Psoas muscle (tissue), 8 donors: ENCODE measurements around the gene C5. TPM values are rescaled to one million over a fixed set of nuclear protein-coding genes. Genes with fewer than 3 reads are reported as not detected.

Experiments used
- ATAC-seq, 4 donors: fragments of 200-7000 bp; cut with Tn5 transposase; one replicate each; pipeline ENCODE4 v1.9.1; 2020; ENCODE audit warnings: moderate library complexity in 3 of 4, mild to moderate bottlenecking in 2 of 4
- DNase-seq, 2 donors: peaks; one replicate each; pipeline ENCODE4 v3.0.0-alpha.2; 2020
- H3K27ac ChIP-seq: fragments of 200-600 bp; one replicate; pipeline ENCODE4 v1.8.0; 2022
- H3K27me3 ChIP-seq, 3 donors: fragments of 200-600 bp in 1 of 3; one replicate each; pipeline versions ENCODE4 v1.6.1 to v1.8.0; 2013 to 2022; ENCODE audit warnings: low read length in 2 of 3, mild to moderate bottlenecking in 2 of 3, moderate library complexity in 1 of 3; ENCODE audit not compliant: insufficient read depth in 3 of 3
- H3K36me3 ChIP-seq, 2 donors: fragments of 200-600 bp in 1 of 2; one replicate each; pipeline versions ENCODE4 v1.6.1 to v1.8.0; 2013 to 2022; ENCODE audit warnings: low read depth in 1 of 2, mild to moderate bottlenecking in 1 of 2, moderate library complexity in 1 of 2; ENCODE audit not compliant: insufficient read depth in 1 of 2
- H3K4me1 ChIP-seq: fragments of 200-600 bp; one replicate; pipeline ENCODE4 v1.8.0; 2022
- H3K4me3 ChIP-seq: fragments of 200-600 bp; one replicate; pipeline ENCODE4 v1.8.0; 2022; ENCODE audit warnings: mild to moderate bottlenecking
- H3K9me3 ChIP-seq: fragments of 200-600 bp; one replicate; pipeline ENCODE4 v1.8.0; 2022
- CTCF ChIP-seq: fragments of 200-600 bp; IDR thresholded peaks from one replicate; pipeline ENCODE4 v1.8.0; 2022; ENCODE audit warnings: antibody characterized with exemption
- WGBS, 3 donors: extraction: QIAGEN DNeasy Blood & Tissue Kit; methylation state at CpG; one replicate each; pipeline versions ENCODE4 v1.1.6 to v1.1.7; 2013; 5-methylcytosine and 5-hydroxymethylcytosine counted together
- intact Hi-C, 2 donors: fragments of 100-400 bp; cut with DNase I; formaldehyde crosslinking; loops; one replicate each; pipeline versions ENCODE4 v1.11.0 to v1.14.2; 2022
- polyA plus RNA-seq, 3 donors: library from polyadenylated mRNA; stranded (reverse); fragments of 200-250 nt; gene quantifications; one replicate each; pipeline ENCODE4 v1.2.3, GENCODE V29; 2013
- total RNA-seq, 4 donors: library from RNA; stranded (reverse); fragmentation: NEBNext Ultra II Directional in 2 of 4; extraction: Animal tissue kit (Norgen Biotek cat#: 25700) in 2 of 4; gene quantifications; one replicate each; pipeline versions ENCODE4 v1.2.1 to v1.2.4, GENCODE V29; 2021 to 2023
- donor health status: healthy with polysubstance abuse.
- donor health status: DM: no; HTN: no; CAD: no; lungs with moderate emphysema.
- donor health status: Bipolar disorder and iron deficiency.
- donor health status: healthy.
- donor health status: DM: yes; HTN: yes; CAD: no.
- donor health status: DM: no; HTN: no; CAD: no.
- donor health status: DM: no; HTN: no; CAD: no.
- donor health status: DM: yes; HTN: yes; CAD: no.

Gene C5
- total and polyA plus RNA-seq, 7 donors = 0.13 to 1.1 (median 0.39) TPM

- ATAC-seq (no peak), DNase-seq (no peak)
- Histone ChIP-seq H3K4me3 (no peak overlapping the region), H3K27ac (peak overlapping the region; percentile 74), H3K9me3 (no peaks in the 10 kb centered on the region), H3K4me1 (peaks cover 24% of the 10 kb centered on the region), H3K27me3 (no peaks in the 10 kb centered on the region), H3K36me3 (no peaks in the 10 kb centered on the region)
- intact Hi-C loops = no loop called here
- WGBS, 3 donors = 59 to 81% (median 60%) methylated on average over 6 of the region's 6 CpGs
- no peak for TF ChIP-seq CTCF
Observed at GRCh38 chr9:120932086-120932823, 117.8 kb downstream of the C5 start.

- ATAC-seq (no peak), DNase-seq (no peak)
- WGBS, 3 donors = 41 to 62% (median 48%) methylated on average over 4 of the region's 4 CpGs
- Histone ChIP-seq H3K4me1 (peaks cover 24% of the 10 kb centered on the region), H3K4me3 (no peak overlapping the region), H3K27me3 (no peaks in the 10 kb centered on the region), H3K36me3 (no peaks in the 10 kb centered on the region), H3K9me3 (no peaks in the 10 kb centered on the region), H3K27ac (peak overlapping the region; percentile 74)
- TF ChIP-seq CTCF = no peak
- intact Hi-C loops = no loop called here
Observed at GRCh38 chr9:120931231-120932085, 118.6 kb downstream of the C5 start.

GRCh38 chr9:120929229-120929791 lies 120.8 kb downstream of the C5 start:
- intact Hi-C loops = no loop called here
- ATAC-seq (peak; percentile 4 to 29 (median 12)), DNase-seq (no peak)
- TF ChIP-seq CTCF = no peak
- H3K9me3 ChIP-seq = no peaks in the 10 kb centered on the region
- H3K4me3 ChIP-seq = peak overlapping the region; percentile 99
- 22 to 24% (median 23%) methylated on average over 26 of the region's 26 CpGs for WGBS, 3 donors
- no peaks in the 10 kb centered on the region for H3K27me3 ChIP-seq
- no peaks in the 10 kb centered on the region for H3K36me3 ChIP-seq
- peaks cover 18% of the 10 kb centered on the region for H3K4me1 ChIP-seq
- H3K27ac ChIP-seq = peak overlapping the region; percentile 90

- Histone ChIP-seq H3K36me3 (no peaks in the 10 kb centered on the region), H3K9me3 (no peaks in the 10 kb centered on the region), H3K4me3 (peak overlapping the region; percentile 99), H3K4me1 (peaks cover 18% of the 10 kb centered on the region), H3K27me3 (no peaks in the 10 kb centered on the region), H3K27ac (peak overlapping the region; percentile 90)
- DNase-seq = peak; percentile 80 to 87
- 1% methylated on average over 42 to 73 of the region's 73 CpGs for whole genome bisulfite sequencing, 3 donors
- peak; percentile 24 for TF ChIP-seq CTCF
- peak; percentile 92 to 98 (median 96) for ATAC-seq
- intact Hi-C loops = no loop called here
Observed at GRCh38 chr9:120928483-120929228, 121.4 kb downstream of the C5 start.
